ENCODE results near the gene MOGAT3.

MOGAT3 gene, protein sequence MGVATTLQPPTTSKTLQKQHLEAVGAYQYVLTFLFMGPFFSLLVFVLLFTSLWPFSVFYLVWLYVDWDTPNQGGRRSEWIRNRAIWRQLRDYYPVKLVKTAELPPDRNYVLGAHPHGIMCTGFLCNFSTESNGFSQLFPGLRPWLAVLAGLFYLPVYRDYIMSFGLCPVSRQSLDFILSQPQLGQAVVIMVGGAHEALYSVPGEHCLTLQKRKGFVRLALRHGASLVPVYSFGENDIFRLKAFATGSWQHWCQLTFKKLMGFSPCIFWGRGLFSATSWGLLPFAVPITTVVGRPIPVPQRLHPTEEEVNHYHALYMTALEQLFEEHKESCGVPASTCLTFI
- 0 reads per million in 2 experiments for total RNA-seq

DNA sequence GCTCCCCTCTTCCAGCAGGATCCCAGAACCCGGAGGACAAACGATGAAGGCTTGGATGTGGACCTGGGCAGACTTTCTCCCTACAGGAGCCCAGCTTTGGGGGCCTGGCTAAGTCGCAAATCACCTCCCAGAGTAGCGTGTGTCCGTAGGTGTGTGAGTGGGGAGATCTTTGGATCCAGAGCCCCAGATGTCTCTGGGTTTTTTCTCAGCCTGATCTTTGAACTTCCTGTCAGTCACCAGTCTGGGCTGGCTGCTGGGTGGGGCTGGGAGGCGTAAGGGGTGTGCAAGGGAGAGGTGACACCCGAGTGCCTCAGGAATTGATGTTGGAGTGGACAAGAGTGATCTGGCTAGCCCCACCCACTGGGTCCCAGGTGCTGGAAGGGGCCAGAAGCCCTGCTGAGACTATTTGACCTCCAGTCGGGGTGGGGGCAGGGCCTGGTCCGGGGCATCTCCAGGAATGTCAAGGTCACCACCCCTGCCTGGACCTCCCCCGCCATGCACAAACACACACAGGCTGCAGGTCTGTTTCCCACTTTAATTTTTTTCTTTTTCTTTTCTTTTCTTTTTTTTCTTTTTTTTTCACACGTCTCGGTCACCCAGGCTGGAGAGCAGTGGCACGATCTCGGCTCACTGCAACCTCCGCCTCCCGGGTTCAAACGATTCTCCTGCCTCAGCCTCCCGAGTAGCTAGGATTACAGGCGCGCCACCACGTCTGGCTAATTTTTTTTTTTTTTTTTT lies at the start of gene MOGAT3:
TSS of gene MOGAT3 (minus strand) at position 175 of the 738 bp plus-strand sequence. CDS start 182 bp downstream, outside the sequence.
- DNase-seq (ENCODE audit: low read depth) = no peak

DNA sequence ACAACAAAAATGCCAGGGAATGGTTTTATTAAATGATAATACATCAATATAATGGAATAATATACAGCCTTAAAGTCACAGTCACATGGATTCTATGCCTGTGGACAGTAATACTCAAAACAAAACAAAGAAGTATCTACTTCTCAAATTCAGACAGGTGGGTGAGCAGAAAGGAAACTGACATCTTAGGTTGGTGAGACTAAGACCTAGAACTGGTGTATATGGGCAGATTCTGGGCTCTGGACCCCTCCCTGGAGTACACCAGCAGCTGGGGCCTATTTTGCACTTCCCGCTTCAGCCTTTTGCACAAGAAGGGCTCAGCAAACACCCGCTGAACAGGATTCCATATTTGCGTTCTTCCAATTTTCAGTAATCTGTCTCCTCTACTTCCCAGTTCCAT lies 49.5 kb upstream of the MOGAT3 start:
- no peak for DNase-seq (ENCODE audit: low read depth)

DNA sequence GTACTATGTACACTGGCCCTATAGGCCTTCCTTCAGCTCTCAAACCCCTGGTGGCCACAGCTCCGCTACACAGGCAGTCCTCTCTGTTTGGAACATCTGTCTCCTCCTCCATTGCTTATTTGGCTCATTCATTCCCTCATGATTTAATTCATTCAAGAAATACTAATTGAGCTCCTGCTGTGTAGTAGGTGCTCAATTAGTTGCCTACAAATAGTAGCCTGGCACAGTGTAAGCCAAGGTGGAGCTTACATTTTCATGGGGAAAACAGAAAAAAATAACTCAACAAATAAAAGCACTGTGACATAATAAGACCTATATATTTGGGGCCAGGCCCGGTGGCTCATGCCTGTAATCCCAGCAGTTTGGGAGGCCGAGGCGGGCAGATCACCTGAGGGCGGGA lies 47.4 kb upstream of the MOGAT3 start:
- DNase-seq (ENCODE audit: low read depth) = no peak

DNA sequence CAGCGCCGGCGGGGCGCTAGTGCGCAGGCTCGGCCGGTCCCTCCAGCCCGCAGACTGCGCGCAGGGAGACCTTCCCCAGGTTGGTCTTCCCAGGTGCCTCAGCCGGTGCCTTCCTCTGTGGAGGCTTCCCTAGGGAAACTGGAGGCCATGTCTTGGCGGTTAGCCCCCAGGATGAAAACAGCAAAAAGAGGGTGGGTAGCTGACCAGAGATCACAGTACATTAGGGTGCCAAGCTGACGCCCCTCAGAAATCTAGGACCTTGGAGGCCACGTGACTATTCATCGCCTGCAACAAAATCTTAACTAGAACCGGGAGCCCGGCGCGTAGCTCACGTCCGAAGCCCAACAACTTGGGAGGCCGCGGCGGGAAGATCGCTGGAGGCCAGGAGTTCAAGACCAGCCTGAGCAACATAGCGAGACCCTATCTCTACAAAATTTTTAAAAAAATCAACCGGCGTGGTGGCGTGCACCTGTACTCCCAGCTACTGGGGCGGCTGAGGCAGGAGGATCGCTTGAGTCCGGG lies 44.4 kb upstream of the MOGAT3 start:
- no peak for DNase-seq (ENCODE audit: low read depth)

DNA sequence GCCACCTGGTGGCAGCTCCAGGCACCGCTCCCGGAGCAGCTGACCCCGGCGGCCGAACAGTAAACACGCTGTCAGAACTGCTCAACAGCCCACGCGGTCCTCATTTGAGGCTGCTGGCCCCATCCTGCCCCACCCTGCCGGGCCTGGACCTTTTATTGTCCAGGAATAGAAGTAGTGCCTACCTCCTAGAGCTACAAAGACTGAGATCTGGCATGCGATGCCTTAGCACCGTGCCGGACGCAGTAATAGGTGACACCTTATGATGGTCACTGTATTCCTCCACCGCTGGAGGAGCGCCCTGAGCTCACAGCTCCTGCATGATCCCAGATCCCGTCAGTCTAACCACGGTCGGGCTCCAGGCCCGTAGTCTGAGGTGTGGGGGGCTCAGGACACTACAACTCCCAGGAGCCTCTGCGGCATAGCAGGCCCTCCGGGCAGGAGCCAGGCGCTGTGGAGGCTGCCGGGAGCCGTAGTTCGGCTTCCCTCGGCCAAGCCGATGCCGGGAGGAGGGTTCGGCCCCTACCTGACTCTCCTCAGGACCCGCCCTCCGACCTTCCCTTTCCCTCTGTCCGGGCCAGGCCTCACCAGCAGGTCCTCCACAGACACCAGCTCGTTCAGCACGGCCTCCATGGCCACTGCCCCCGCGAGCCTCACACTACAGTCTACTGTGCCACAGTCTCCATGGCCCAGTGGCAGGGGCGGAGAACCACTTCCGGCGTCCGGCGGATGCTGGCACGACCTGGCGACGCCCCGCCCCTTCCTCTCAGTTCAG lies 43.7 kb upstream of the MOGAT3 start, which contains the start of gene FIS1:
TSS of gene FIS1 (minus strand) at position 707 of the 772 bp plus-strand sequence. CDS start at position 630, 77 bp downstream.
- peak; percentile 84 for DNase-seq (ENCODE audit: low read depth)

DNA sequence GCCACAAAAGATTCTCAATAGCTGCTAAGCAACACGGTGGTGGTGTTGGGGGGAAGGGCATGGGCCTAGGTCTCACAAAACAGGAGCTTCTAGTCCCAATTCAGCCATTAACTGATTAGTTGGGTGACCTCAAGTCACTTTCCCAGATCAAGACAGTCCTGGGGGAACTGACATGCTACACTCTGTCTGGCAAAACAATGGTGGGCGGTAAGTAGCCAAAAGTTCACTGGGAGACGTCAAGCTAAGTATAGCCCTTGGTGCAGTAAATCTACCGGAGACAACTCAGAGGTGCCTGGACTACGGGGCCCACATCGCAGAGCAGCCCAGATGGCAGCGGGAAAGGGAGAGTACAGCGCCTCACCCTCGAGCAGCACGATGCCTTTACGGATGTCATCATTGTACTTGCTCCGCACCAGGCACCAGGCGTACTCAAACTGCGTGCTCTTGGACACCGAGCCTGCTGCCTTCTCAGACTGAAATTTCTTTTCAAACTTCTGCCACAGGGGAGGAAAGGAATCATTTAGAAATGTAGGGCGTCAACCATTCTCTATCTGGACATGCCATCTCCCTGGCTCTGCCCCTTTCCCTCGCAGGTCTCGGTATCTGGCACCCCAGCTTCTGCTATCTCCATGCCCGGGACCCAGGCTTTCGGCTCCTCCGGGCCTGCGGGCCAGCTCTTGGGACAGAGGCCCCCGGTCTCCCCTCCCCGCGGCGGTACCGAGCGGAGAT lies 43.0 kb upstream of the MOGAT3 start:
- no peak for DNase-seq (ENCODE audit: low read depth)

DNA sequence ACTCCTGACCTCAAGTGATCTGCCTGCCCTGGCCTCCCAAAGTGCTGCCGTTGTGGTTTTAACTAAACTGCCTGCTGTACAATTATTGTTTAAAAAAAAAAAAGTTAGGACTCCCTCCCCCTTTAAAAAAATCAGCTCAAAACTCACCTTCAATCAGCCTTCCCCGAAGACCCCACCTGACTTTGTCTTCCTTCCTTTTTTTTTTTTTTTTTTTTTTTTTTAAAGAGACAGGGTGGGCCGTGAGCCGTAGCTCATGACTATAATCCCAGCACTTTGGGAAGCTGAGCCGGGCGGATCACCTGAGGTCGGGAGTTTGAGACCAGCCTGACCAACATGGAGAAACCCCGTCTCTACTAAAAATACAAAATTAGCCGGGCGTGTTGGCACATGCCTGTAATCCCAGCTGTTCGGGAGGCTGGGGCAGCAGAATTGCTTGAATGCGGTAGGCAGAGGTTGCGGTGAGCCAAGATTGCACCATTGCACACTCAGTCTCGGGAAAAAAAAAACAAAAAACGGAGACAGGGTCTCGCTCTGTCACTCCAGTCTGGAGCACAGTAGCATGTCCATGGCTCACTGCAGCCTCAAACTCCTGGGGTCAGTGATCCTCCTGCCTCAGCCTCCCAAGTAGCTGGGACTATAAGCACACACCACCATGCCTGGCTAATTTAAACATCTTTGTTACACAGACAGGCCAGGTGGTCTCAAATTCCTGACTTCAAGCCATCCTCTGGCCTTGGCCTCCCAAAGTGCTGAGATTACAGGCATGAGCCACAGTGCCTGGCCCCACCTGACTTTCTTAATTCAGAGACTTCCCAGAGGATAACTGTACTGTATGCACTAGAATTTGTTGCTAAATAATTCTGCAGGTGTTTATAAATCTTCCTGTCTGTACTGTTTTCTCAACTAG lies 40.9 kb upstream of the MOGAT3 start:
- DNase-seq (ENCODE audit: low read depth) = no peak

DNA sequence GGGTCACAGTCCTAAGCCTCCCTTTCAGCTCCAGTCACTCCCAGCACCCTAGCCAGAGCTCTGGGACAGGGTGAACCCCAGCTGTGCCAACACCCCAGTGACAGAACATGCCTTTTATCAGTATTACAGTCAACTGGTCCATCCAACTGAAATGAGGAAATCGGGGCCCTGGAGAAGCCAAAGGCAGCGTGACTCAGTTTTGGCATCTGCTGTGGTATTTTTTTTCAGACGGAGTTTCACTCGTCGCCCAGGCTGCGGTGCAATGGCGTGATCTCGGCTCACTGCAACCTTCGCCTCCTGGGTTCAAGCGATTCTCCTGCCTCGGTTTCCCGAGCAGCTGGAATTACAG lies 40.2 kb upstream of the MOGAT3 start:
- no peak for DNase-seq (ENCODE audit: low read depth)

DNA sequence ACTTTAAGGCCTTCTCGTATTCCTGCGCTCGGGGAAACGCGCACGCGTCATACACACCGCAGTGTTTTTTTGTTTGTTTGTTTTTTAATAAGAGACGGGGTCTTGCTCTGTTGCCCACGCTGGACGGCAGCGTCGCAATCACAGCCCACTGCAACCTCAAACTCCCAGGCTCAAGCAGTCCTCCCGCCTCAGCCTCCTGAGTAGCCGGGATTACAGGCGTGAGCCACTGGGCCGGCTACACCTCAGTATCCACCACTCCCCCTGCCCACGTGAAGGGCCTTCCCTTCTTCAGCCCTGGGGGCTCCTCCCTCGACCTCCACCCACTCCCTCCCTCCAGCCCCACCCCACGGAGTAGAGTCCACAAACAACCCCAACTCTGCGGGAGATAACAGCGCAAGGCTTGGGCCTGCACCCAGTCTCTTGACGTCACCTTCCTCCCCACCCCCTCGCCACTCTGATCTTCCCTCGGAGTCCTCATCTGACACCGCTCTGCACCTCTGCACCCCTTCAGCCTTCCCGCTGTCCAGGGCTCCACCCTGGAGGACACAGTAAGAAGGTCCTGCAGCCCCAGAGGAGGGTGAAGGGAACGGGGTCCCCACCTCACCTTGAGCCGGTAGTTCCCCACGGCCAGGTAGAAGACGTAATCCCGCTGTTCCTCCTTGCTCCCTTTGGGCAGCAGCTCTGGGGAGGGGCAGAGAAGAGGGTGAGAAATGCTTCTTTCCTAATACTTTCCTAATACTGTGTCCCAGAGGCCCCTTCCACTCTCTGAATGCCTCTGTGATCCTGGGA lies 39.6 kb upstream of the MOGAT3 start:
- no peak for DNase-seq (ENCODE audit: low read depth)

DNA sequence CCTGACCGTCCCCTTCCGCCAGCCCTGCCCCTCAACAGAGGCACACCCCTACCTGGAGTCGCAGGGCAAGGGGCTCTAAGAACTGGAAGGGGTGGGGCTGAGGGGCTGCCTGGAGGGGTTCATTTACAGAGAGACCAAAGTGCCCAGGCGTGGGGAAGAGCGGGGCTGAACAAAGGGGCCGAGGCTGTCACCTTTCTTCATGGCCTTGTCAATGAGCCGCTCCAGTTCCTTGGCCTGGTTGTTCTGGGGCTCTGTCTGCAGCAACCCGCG lies 39.0 kb upstream of the MOGAT3 start:
- no peak for DNase-seq (ENCODE audit: low read depth)

DNA sequence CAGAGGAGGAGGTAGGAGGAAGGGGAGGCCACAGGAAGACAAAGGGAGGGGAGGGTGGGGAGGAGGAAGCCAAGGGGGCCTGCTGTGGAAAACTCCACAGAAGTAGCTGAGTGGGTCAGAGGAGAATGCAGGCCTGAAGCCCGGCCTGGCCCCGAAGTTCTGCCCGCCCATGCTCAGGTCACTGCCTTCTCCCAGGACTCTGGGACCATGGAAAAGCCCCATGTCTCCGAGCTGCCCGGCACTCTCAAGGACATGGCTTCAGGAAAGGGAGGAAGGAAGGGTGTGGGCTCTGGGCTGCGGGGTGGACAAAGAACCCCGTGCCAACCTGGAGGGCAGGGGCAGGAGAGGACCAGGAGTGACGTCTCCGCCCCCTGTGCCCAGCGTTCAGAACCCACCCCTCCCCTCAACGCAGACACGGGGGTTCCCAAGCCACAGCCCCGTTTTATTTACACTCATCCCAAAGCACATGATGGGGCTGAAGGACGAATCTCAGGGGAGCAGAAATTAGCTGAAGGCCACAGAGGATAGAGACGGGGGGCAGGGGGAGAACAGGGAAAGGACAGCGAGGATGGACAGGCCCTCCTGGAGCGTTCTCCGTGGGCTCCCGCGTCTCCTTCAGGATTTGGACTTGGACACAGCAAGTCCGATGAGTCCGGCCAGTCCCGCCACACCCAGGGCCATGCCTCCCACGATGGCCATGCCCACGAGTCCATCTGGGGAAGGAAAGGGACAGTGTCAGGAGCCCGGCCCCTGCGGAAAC lies 38.5 kb upstream of the MOGAT3 start:
- DNase-seq (ENCODE audit: low read depth) = no peak

DNA sequence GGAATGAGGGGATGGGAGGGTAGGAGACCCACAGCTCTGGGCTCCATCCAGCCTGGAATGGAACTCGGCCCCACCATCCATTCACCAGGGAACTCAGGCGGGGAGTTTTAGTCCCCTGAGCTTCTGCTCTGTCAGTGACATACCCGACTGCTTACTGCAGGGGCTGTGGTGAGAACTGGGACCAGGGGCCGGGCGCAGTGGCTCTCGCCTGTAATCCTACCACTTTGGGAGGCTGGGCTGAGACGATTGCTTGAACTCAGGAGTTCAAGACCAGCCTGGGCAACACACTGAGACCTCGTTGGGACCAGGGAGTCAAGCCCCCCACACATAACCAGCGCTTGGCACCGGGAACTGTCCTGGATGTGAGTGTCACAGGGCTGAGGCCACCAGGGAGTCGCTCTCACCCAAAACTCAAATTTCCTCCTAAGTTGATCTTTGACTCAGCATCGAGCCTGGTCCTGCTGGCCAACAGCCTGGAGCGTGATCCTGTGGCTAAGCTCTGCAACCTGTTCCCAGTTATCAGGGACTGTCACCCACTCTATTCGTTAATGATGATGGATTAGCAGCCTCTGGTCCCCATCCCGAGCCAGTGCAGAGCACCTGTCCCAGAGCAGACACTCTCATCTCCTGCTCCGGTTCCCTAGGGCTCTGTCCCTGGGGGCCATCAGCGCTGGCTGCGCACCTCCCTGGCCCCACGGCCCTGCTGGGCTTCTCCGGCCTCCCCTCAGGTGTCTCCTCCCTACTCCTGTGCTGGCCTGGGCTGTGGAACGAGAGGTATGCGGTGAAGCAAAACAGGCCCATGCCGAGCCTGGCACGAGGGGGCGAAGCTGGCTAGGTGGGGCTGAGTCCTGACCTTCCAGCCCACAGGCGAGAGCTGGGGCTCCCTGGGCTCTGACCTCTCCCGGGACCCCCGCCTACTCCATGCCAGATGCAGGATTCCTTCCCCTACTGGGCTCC lies 37.7 kb upstream of the MOGAT3 start:
- no peak for DNase-seq (ENCODE audit: low read depth)

DNA sequence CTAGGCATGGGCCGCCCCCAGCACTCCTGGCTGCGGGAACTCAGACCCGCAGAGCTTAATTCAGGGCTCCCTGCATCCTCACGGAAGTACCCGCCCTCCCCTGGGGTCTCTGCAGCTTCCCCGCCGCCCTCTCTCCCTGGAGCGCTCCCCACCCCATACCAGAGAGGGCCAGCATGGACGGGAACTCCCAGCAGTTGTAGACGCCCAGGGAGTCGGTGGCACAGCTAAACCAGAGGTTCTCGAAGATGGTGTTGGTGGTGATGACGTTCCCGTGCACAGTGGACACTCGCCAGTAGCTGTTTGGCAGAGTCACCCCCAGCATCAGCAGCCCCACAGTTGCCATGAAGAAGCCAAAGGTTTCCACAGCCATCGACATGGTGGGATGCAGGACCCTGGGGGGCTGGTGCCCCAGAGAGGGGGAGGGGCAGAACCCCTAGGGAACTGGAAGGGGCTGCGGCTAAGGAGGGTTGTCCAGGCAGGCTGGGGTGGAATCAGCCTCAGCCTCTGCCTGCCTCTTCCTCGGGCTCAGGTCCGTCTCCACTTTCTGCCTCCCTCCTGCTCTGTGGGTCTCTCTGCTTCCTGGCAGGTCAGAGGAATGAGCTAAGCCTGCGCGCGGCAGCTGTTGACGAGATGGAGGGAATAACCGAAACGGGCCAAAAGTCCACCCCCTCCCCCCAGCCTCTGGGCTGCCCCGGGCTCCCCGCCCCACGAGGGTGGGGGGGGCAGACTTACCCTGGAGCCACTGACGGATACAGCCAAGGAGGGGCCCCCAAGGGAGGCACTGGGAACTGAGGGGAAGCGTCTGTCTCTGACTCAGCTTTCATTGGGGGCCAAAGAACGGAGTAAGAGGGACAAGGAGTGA lies 36.6 kb upstream of the MOGAT3 start, which contains the start of gene CLDN15:
TSS of gene CLDN15 (minus strand) at position 597 of the 862 bp plus-strand sequence. CDS start at position 376, 221 bp downstream.
- no peak for DNase-seq (ENCODE audit: low read depth)

DNA sequence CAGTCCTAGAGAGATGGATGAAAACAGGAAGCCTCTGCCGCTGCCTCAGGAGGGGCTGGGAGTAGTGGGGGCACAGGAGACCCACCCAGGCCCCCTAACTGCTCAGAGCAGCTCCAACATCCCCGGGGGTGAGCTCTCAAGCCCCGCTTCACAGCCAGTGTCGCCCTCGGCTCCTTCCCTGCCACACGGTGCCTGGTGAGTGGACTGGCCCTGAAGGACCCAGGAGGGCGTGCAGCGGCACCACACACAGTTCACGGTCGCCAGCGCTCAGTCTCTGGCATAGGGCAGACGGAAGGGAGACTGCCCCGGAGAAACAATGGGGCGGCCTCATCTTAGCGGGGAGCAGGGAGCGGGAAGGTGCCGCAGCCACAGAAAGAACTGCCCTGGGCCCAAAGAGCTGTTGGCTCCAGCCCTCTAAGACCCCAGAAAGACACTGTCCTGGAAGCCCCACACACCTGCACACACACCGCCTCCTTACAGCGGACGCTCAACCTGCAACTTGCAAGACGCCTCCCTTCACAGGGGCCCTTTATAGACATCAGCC lies 35.5 kb upstream of the MOGAT3 start:
- no peak for DNase-seq (ENCODE audit: low read depth)

DNA sequence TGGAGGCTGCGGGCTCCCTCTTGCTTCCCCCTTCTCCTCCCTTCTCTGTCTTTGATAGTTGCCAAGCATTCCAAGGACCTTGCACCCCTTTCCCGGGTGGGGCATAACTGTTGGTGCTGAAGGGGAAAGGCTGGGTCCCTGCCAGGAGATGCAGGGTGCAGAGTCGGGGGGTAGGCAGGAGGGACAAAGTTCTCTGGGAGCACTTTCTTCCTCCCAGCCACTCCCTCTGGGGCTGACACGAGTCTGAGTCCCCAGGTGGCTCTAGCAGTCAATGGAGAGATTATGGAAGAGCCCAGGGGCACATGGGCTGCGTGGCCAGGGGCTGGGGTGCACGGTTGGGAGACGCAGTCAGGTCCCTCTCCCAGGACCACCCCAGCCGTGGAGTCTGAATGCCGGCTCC lies 34.7 kb upstream of the MOGAT3 start:
- no peak for DNase-seq (ENCODE audit: low read depth)

DNA sequence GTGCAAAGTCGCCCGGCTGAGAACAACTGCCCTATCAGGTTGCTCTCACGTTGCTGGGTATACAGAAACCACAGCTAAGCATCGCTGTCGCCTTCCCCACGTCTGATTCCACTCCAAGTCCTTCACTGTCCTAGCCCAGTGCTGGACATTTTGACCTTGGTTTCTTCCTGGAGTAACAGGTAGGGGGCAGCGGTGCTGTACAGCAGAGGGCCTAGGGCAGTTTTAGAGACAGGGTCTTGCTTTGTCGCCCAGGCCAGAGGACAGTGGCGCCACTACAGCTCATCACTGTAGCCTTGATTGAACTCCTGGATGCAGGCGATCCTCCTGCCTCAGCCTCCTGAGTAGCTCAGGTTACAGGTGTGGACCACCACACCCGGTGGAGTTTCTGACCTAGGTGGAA lies 34.2 kb upstream of the MOGAT3 start:
- no peak for DNase-seq (ENCODE audit: low read depth)

DNA sequence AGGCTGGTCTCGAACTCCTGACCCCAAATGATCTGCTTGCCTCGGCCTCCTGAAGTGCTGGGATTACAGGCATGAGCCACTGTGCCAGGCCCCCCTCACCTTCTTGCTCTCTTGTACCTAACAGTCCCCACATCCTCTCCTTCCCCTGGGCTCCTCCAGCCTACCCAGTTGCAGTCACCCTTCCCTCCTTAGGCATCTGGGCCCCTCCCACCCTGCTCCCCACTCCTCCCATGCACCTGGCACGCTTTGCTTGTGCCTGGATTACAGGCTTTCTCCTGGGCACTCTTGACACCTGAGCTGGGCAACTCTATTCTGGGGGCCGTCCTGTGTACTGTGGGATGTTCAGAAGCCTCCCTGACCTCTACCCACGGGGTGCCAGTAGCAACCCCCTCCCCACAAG lies 33.8 kb upstream of the MOGAT3 start:
- DNase-seq (ENCODE audit: low read depth) = no peak

All from T follicular helper cell (primary cell).